ENCODE measurements around the gene PMS1. TPM values are rescaled to one million over a fixed set of nuclear protein-coding genes. Genes with fewer than 3 reads are reported as not detected.
A peak's percentile ranks its signal among the peaks of the same experiment; 100 is the strongest.

PMS1 gene
- total and polyA plus RNA-seq, 9 of the 15 experiments (the other 6 are each of a cell fraction or from before 2014, with no cell fraction given), result 14.5 to 29.8 (median 24.7) TPM

DNA sequence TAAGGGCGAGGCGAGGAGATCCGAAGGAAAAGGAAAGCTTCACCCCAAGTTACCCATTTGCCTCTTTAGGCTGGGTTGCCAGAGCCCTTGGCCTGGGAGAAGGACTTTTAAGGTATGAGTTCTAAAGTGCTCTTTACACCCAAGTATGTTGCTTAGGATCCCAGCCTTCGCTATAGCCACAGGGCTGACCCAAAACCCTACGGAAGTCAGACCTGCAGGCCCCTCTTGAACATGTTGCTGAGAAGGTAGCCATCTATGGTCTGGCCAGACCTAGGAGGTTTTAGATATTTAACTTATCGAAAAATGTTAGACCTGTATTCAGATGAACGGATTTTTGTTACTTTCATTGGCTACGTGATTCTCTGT lies 95.4 kb downstream of the PMS1 start:
- H3K9me1 ChIP-seq (ENCODE audit: control insufficient read depth, insufficient read depth, low read length), result no peaks in the 10 kb centered on the region
- in situ Hi-C loops (cut with MboI), result no loop called here
- peaks cover 4 to 10% of the 10 kb centered on the region in 2 experiments; a peak in 3 of 5 replicates for H3K4me1 ChIP-seq (replicated peaks in 1 of 2; ENCODE audit: control insufficient read depth in 2 of 2, insufficient read depth in 2 of 2, low read length in 2 of 2)
- BruUV-seq (replicated peaks), result no TSS peak
- H3K9ac ChIP-seq (ENCODE audit: insufficient read depth in 1 of 2, low read depth in 2 of 2, low read length in 2 of 2), result no peak overlapping the region
- H3K9me3 ChIP-seq (replicated peaks; ENCODE audit: control insufficient read depth, insufficient read depth, low read depth, low read length), result no peaks in the 10 kb centered on the region
- intact Hi-C loops (cut with micrococcal nuclease), result no loop called here
- H3K79me2 ChIP-seq (ENCODE audit: control insufficient read depth, insufficient read depth, low read length), result no peaks in the 10 kb centered on the region
- no peak overlapping the region for H2AFZ ChIP-seq (ENCODE audit: low read depth, low read length)
- no peak overlapping the region for H3K4me2 ChIP-seq (ENCODE audit: insufficient read depth, low read length)
- H3K36me3 ChIP-seq (ENCODE audit: control insufficient read depth, insufficient read depth, low read length), result peaks cover 18% of the 10 kb centered on the region; the same call in 1 of the 3 replicates
- TF ChIP-seq SIRT6 (IDR thresholded peaks at IDR 0.05; ENCODE audit: low read depth, low read length) (no peak), PCBP2 (IDR thresholded peaks at IDR 0.05; ENCODE audit: low read depth, low read length, poor library complexity, severe bottlenecking) (no peak)
- FAIRE-seq (no peak), DNase-seq (ENCODE audit: extremely low read depth in 1 of 4, low spot score in 3 of 4) (no peak), ATAC-seq (no peak)
- H3K27me3 ChIP-seq (ENCODE audit: control insufficient read depth in 2 of 2, insufficient read depth in 2 of 2, low read length in 2 of 2), result no peaks in the 10 kb centered on the region; a peak in 1 of 5 replicates
- H4K20me1 ChIP-seq (replicated peaks; ENCODE audit: control insufficient read depth, insufficient read depth, low read length), result no peaks in the 10 kb centered on the region
- no peak overlapping the region for H3K27ac ChIP-seq (ENCODE audit: extremely low read depth, low read depth, low read length)
- 96% methylated on average over 4 of the region's 8 CpGs for WGBS (ENCODE audit: insufficient coverage, low coverage, missing lambda C conversion rate)
- H3K4me3 ChIP-seq, result no peak overlapping the region
- ChIA-PET CTCF (ENCODE audit: low intra/inter-chr PET ratio) (no interaction called here), POLR2A (interaction anchor here (1.0 to 1.4 kb wide), 2 partner anchors 8 to 10 kb away, joined by 3 to 5 read pairs; no protein-coding TSS in a partner anchor)

DNA sequence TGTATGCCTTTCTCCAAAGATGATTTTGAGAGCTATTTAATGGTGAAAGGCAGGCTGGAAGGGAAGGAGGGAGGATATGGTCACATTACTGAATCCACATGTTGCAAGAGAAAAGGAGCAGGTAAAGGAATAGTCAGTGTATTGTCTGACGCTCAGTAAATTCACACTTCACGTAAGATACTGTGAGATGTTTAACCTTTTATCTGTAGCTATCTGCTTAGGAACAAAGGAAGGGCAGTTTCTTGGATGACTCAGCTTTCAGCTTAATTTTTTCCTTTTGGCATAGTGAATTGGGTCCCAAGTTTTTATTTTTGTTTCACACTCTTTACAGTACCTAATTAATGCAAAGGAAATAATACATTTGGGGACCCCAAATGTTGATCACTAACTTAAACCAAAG lies 96.2 kb downstream of the PMS1 start:
- Histone ChIP-seq H3K36me3 (ENCODE audit: control insufficient read depth, insufficient read depth, low read length) (peaks cover 12% of the 10 kb centered on the region; the same call in 1 of the 3 replicates), H3K4me1 (replicated peaks in 1 of 2; ENCODE audit: control insufficient read depth in 2 of 2, insufficient read depth in 2 of 2, low read length in 2 of 2) (peaks cover 4 to 10% of the 10 kb centered on the region in 2 experiments; a peak in 3 of 5 replicates), H3K9me3 (replicated peaks; ENCODE audit: control insufficient read depth, insufficient read depth, low read depth, low read length) (no peaks in the 10 kb centered on the region), H3K27ac (ENCODE audit: extremely low read depth, low read depth, low read length) (no peak overlapping the region), H3K27me3 (ENCODE audit: control insufficient read depth in 2 of 2, insufficient read depth in 2 of 2, low read length in 2 of 2) (no peaks in the 10 kb centered on the region; a peak in 1 of 5 replicates), H3K79me2 (ENCODE audit: control insufficient read depth, insufficient read depth, low read length) (no peaks in the 10 kb centered on the region), H4K20me1 (replicated peaks; ENCODE audit: control insufficient read depth, insufficient read depth, low read length) (no peaks in the 10 kb centered on the region), H3K9ac (ENCODE audit: insufficient read depth in 1 of 2, low read depth in 2 of 2, low read length in 2 of 2) (no peak overlapping the region), H3K4me3 (no peak overlapping the region), H3K4me2 (ENCODE audit: insufficient read depth, low read length) (no peak overlapping the region; the same call in 1 of the 2 replicates), H2AFZ (ENCODE audit: low read depth, low read length) (no peak overlapping the region), H3K9me1 (ENCODE audit: control insufficient read depth, insufficient read depth, low read length) (no peaks in the 10 kb centered on the region)
- BruUV-seq (replicated peaks), result no TSS peak
- 5% methylated on average over 2 of the region's 2 CpGs for WGBS (ENCODE audit: insufficient coverage, low coverage, missing lambda C conversion rate)
- ChIA-PET POLR2A (interaction anchor here (1.0 to 1.4 kb wide), 2 partner anchors 9 to 11 kb away, joined by 3 to 5 read pairs; no protein-coding TSS in a partner anchor), CTCF (ENCODE audit: low intra/inter-chr PET ratio) (no interaction called here)
- peak; percentile 61; the same call in 2 of the 3 replicates for ATAC-seq
- intact Hi-C loops (cut with micrococcal nuclease) (no loop called here), in situ Hi-C loops (cut with MboI) (no loop called here)
- peak in 1 of 4 experiments; percentile 10 for DNase-seq (ENCODE audit: extremely low read depth in 1 of 4, low spot score in 3 of 4)
- no peak for FAIRE-seq
- 0 out of 2 replicates have a peak, but pooled peaks have one; percentile 31 for TF ChIP-seq MAFK (IDR thresholded peaks at IDR 0.05; ENCODE audit: low read length)
- TF ChIP-seq ELF2 (CRISPR knock-in tag; IDR thresholded peaks at IDR 0.05), result no peak
- TF ChIP-seq BRCA1 (IDR thresholded peaks at IDR 0.05), result no peak
- no peak for TF ChIP-seq BRCA1 (CRISPR knock-in tag; IDR thresholded peaks at IDR 0.05)
- peak; percentile 50; the same call in 1 of the 2 replicates for TF ChIP-seq MAFF (IDR thresholded peaks at IDR 0.05; ENCODE audit: low read length)
- peak; percentile 79 for TF ChIP-seq MAFG (tag; conservative IDR thresholded peaks at IDR 0.05)
- no peak for TF ChIP-seq RAD51 (IDR thresholded peaks at IDR 0.05; ENCODE audit: borderline replicate concordance, low read depth)
- peak; percentile 54; the same call in 1 of the 2 replicates for TF ChIP-seq ZNF316 (IDR thresholded peaks at IDR 0.05)
- no peak for TF ChIP-seq ZFP1 (CRISPR knock-in tag; IDR thresholded peaks at IDR 0.05)
- TF ChIP-seq NFE2L1 (tag; IDR thresholded peaks at IDR 0.05; ENCODE audit: borderline replicate concordance, low read depth), result 0 out of 2 replicates have a peak, but pooled peaks have one; percentile 37
- peak; percentile 81 for TF ChIP-seq NFE2 (IDR thresholded peaks at IDR 0.05; ENCODE audit: low read depth)
- TF ChIP-seq FOSL1 (tag; conservative IDR thresholded peaks at IDR 0.05), result 0 out of 2 replicates have a peak, but pooled peaks have one; percentile 26
- TF ChIP-seq, protein P1, sequence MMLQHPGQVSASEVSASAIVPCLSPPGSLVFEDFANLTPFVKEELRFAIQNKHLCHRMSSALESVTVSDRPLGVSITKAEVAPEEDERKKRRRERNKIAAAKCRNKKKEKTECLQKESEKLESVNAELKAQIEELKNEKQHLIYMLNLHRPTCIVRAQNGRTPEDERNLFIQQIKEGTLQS (IDR thresholded peaks at IDR 0.05), result peak; percentile 25; the same call in 1 of the 2 replicates
- TF ChIP-seq, protein P1 (CRISPR knock-in tag; conservative IDR thresholded peaks at IDR 0.05), result no peak
- TF ChIP-seq C11orf30 (IDR thresholded peaks at IDR 0.05; ENCODE audit: low read depth), result peak; percentile 67
- no peak for TF ChIP-seq ZFP30 (CRISPR knock-in tag; IDR thresholded peaks at IDR 0.05; ENCODE audit: borderline replicate concordance)
